Measurements from ENCODE around the gene PRUNE2. TPM values are rescaled to one million over a fixed set of nuclear protein-coding genes. Genes with fewer than 3 reads are reported as not detected.
A peak's percentile ranks its signal among the peaks of the same experiment; 100 is the strongest.

Gene PRUNE2
- total and polyA plus RNA-seq, 2 experiments from 2014 or later, result 0.46 to 4.1 TPM

DNA sequence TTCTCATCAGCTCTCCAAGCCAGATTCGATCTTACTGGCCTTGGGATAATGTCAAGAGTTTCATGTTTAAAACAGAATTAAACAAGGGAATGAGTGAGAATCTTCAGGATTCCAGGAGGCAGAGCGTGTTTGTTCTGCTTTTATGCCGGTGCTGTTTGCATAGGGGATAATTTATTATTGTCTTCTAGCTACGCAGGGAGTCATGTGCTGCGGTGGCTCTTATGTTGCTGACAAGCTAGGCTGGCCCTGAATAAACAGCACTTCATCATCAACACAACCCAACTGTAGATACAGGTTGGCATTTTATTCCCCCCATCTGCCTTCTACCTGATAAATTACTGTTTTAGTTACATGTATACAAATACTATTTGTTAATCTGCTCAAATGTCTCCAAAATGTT lies 188.7 kb downstream of the PRUNE2 start:
- no peaks in the 10 kb centered on the region for H3K36me3 ChIP-seq (replicated peaks; ENCODE audit: insufficient read depth, low read depth)
- no peak for DNase-seq (ENCODE audit: low spot score)
- no peaks in the 10 kb centered on the region for H3K9me3 ChIP-seq (ENCODE audit: low read depth)
- no peak overlapping the region for H2AFZ ChIP-seq
- H4K20me1 ChIP-seq (ENCODE audit: insufficient read depth, poor library complexity, severe bottlenecking), result no peaks in the 10 kb centered on the region
- 68% methylated on average over 5 of the region's 5 CpGs for WGBS (ENCODE audit: low lambda C conversion rate, missing lambda C conversion rate)
- H3K9me2 ChIP-seq (replicated peaks; ENCODE audit: insufficient read depth), result no peaks in the 10 kb centered on the region
- no peak overlapping the region for H3K4me2 ChIP-seq
- no peaks in the 10 kb centered on the region for H3K79me2 ChIP-seq
- H3K4me3 ChIP-seq, result no peak overlapping the region
- no peaks in the 10 kb centered on the region for H3K27me3 ChIP-seq
- no peak for TF ChIP-seq EZH2 (IDR thresholded peaks at IDR 0.05; ENCODE audit: borderline replicate concordance)
- no peak for TF ChIP-seq EZH2phosphoT487 (IDR thresholded peaks at IDR 0.05; ENCODE audit: low read depth, severe bottlenecking, unreplicated experiment)
- TF ChIP-seq, protein P1, sequence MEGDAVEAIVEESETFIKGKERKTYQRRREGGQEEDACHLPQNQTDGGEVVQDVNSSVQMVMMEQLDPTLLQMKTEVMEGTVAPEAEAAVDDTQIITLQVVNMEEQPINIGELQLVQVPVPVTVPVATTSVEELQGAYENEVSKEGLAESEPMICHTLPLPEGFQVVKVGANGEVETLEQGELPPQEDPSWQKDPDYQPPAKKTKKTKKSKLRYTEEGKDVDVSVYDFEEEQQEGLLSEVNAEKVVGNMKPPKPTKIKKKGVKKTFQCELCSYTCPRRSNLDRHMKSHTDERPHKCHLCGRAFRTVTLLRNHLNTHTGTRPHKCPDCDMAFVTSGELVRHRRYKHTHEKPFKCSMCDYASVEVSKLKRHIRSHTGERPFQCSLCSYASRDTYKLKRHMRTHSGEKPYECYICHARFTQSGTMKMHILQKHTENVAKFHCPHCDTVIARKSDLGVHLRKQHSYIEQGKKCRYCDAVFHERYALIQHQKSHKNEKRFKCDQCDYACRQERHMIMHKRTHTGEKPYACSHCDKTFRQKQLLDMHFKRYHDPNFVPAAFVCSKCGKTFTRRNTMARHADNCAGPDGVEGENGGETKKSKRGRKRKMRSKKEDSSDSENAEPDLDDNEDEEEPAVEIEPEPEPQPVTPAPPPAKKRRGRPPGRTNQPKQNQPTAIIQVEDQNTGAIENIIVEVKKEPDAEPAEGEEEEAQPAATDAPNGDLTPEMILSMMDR (IDR thresholded peaks at IDR 0.05; ENCODE audit: poor library complexity), result no peak
- peaks cover 6% of the 10 kb centered on the region for H3K4me1 ChIP-seq (ENCODE audit: insufficient read depth)
- peak overlapping the region; percentile 83 for H3K27ac ChIP-seq

DNA sequence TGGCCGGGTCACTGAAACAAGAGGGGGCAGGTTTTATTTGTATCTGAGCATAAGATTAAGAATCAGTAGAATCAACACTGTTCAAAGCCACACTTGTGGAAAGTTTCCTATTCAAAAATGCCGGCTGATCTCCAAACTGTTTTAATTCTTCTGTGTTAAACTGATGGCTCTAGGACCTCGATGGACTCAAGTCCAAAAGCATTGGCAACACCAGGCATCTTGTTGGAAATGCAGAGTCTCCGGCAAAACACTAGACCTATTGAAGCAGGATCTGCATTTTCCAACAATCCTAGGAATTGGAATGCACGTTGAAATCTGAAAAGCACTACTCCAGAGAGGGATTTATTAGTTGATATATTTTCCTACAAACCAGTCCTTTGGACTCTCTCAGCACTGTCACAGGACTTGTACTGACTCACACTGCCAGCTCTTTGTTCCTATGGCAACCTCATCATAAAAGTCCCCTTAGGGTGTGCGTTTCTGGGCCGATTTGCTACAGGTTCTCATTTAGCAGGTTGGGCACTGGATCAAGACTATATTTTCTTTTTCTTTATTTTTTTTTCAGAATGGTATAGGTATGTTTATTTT lies 189.7 kb downstream of the PRUNE2 start:
- WGBS (ENCODE audit: low lambda C conversion rate, missing lambda C conversion rate), result 59% methylated on average over 7 of the region's 7 CpGs

DNA sequence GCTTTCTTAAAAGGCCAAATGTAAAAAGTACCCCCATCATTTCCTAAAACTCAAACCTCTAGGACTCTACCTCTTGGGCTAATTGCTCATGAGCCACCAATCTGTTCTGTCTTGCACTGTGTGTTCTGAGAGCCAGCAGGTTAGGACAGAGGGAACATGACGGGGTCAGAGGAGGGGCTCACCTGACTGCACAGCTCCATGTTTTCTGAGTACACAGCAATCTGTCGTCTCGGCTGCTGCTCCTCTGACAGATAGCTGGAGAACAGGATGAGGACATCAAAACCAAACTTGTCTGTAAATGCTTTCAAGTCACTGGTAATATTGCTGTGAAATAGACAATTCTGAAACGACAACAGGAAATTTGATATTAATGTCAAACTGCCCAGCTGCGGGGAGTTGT lies 192.5 kb downstream of the PRUNE2 start:
- Histone ChIP-seq H3K4me2 (no peak overlapping the region), H2AFZ (no peak overlapping the region), H3K9me3 (ENCODE audit: low read depth) (no peaks in the 10 kb centered on the region), H3K9me2 (replicated peaks; ENCODE audit: insufficient read depth) (no peaks in the 10 kb centered on the region), H3K4me1 (ENCODE audit: insufficient read depth) (peaks cover 6% of the 10 kb centered on the region), H4K20me1 (ENCODE audit: insufficient read depth, poor library complexity, severe bottlenecking) (no peaks in the 10 kb centered on the region), H3K27ac (no peak overlapping the region), H3K36me3 (replicated peaks; ENCODE audit: insufficient read depth, low read depth) (no peaks in the 10 kb centered on the region), H3K79me2 (no peaks in the 10 kb centered on the region), H3K4me3 (no peak overlapping the region), H3K27me3 (peaks cover under 1% of the 10 kb centered on the region)
- DNase-seq (ENCODE audit: low spot score), result no peak
- WGBS (ENCODE audit: low lambda C conversion rate, missing lambda C conversion rate), result 64% methylated on average over 5 of the region's 5 CpGs
- TF ChIP-seq, protein P1 (IDR thresholded peaks at IDR 0.05; ENCODE audit: poor library complexity), result no peak
- TF ChIP-seq EZH2 (IDR thresholded peaks at IDR 0.05; ENCODE audit: borderline replicate concordance), result no peak
- TF ChIP-seq EZH2phosphoT487 (IDR thresholded peaks at IDR 0.05; ENCODE audit: low read depth, severe bottlenecking, unreplicated experiment), result no peak

More for the DNA sequence above, 189.7 kb downstream of the PRUNE2 start:
- Histone ChIP-seq H3K36me3 (replicated peaks; ENCODE audit: insufficient read depth, low read depth) (no peaks in the 10 kb centered on the region), H4K20me1 (ENCODE audit: insufficient read depth, poor library complexity, severe bottlenecking) (no peaks in the 10 kb centered on the region), H3K27ac (peak overlapping the region; percentile 83), H3K9me2 (replicated peaks; ENCODE audit: insufficient read depth) (no peaks in the 10 kb centered on the region), H3K79me2 (no peaks in the 10 kb centered on the region), H3K4me3 (no peak overlapping the region), H3K27me3 (no peaks in the 10 kb centered on the region), H3K9me3 (ENCODE audit: low read depth) (no peaks in the 10 kb centered on the region), H3K4me2 (no peak overlapping the region), H3K4me1 (ENCODE audit: insufficient read depth) (peaks cover 6% of the 10 kb centered on the region), H2AFZ (no peak overlapping the region)
- peak; percentile 75 for DNase-seq (ENCODE audit: low spot score)
- TF ChIP-seq EZH2phosphoT487 (IDR thresholded peaks at IDR 0.05; ENCODE audit: low read depth, severe bottlenecking, unreplicated experiment), result no peak
- no peak for TF ChIP-seq EZH2 (IDR thresholded peaks at IDR 0.05; ENCODE audit: borderline replicate concordance)
- TF ChIP-seq, protein P1 (IDR thresholded peaks at IDR 0.05; ENCODE audit: poor library complexity), result no peak

All from hepatocyte (in vitro differentiated cells).